Activated CD4-positive, alpha-beta T cell treated with anti-CD3 and anti-CD28 coated beads for 24 hours (primary cell): ENCODE data around the gene CFH.
"Not testable (repeated sequence)": the region's sequence is repeated elsewhere in the genome, so short reads cannot be mapped to it uniquely, and the experiment has no call there.

ENCODE experiments used
- DNase-seq, 2 donors: peaks; one replicate each; pipeline ENCODE4 v3.0.0-alpha.2; 2020; ENCODE audit warnings: low read depth in 2 of 2

CFH gene

DNA sequence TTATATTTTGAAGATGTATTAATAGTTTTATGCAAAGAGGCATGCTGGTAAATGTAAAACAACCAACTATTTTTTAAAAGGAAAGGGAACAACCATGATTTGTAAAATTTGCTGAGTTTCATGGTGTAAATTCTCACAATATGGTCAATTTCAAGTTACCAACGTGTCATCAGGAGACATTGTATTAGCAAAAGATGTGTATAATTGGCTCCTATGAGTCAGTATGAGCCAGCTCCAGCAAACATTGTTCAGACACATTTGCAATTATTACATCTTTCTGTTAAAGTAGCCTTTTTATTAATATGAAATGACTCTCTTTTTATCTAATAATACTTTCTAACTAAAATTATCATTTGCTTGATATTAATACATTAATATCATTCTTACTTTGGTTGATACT is 15.3 kb downstream of the CFH start:
- no peak for DNase-seq

DNA sequence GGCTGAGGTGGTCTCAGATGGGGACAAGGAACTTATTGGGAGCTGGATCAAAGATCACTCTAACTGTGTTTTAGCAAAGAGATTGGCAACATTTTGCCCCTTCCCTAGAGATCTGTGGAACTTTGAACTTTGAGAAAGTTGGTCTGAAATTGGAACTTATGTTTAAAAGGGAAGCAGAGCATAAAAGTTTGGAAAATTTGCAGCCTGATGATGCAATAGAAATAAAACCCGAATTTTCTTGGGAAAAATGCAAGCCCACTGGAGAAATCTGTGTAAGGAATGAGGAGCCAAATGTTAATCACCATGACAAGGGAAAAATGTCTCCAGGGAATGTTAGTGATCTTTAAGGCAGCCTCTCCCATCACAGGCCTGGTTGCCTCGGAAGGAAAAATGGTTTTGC is 17.2 kb downstream of the CFH start:
- DNase-seq = no peak

DNA sequence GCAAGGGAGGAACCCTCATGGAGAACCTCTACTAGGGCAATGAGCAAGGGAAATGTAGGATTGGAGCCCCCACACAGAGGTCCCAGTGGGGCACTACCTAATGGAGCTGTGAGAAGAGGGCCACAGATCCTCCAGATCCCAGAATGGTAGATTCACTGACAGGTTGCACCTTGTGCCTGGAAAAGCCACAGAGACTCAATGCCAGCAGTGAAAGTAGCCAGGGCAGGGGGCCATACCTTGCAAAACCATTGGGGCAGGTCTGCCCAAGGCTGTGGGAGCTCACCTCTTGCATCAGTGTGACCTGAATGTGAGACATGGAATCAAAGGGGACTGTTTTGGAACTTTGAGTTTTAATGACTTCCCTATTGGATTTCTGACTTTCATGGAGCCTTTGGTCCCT is 17.9 kb downstream of the CFH start:
- no peak for DNase-seq

DNA sequence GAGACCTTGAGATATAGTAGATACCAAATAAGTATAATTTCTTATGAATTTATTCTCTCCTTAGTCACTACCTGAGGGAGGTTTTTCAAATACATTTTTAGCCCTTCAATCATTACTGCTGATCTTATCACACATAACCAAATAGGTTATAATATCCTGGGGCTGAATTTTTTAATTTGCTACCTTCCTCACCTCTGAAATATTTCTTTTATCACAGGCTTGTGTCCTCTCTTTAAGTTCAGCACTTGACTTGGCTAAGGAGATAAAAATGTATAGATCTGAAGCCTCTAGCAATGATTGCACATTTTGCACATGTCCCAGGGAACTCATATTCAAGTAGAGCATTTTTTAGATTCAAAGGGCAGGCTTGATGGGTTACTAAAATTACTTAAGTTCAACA is 23.1 kb downstream of the CFH start:
- no peak for DNase-seq

DNA sequence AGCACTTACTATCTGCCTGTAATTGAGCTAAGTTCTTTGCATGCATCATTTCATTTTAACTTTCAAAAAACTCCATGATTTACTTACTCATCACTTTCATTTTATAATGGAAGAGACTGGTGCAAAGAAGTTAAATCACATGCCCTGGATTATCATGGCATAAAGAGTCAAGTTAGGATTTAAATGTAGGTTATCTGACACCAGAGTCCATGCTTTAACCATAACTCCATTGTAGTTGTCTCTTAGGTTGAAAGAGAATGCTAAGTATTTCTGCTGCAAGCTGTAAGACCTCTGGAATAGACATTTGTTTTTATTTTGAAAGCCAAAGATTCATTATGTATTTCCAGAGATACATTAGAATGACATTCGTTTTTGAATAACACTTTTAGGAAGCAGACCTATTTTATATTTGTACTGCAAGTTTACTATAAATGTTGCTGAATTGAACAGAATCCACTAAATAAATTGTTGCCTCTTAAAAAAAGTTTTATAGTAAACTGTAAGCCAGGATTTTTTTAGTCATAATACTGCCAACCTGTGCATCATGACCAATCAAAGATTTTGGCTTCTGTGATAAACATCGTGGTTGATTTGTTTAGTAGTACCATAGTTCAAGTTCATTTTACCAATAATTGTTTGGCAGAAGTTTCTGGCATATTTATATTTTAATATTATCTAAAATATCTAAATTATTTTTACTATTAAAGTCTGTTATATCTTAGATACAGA is 26.1 kb downstream of the CFH start:
- no peak for DNase-seq

DNA sequence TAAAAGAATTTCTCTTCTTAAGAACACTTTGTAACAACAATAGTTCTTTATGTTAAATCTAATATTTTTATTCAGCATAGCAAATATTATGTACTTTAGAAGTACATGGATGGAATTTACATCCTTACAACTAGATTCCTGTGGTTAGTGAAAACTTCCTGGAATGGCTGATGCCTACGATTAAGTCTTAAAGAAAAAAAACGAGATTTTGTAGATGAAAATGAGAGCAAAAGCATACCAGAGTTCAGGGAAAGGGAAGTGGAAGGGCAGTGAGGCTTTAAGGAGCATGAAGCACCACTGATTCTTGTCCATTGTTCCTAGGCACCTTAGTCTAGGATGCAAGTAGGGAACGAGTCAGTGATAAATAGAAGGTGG is 26.7 kb downstream of the CFH start:
- no peak for DNase-seq

DNA sequence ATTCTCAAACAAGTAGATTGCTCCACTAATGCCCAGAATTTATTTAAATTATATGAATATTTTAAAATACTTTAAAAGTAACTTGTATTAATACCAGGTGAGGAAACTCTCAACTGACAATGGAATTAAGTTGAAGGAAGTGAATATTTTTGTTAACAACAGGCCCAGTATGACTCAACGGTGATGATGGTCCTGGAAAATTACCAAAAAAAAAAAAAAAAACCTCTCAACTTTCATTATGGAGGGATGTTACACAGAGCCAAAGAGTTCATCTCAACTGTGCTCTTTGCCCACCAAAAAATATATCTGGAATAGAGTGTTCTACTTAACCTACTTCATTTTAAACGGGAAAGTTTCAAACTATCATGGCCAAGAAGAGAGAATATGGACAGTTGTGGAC is 28.3 kb downstream of the CFH start:
- DNase-seq = no peak

DNA sequence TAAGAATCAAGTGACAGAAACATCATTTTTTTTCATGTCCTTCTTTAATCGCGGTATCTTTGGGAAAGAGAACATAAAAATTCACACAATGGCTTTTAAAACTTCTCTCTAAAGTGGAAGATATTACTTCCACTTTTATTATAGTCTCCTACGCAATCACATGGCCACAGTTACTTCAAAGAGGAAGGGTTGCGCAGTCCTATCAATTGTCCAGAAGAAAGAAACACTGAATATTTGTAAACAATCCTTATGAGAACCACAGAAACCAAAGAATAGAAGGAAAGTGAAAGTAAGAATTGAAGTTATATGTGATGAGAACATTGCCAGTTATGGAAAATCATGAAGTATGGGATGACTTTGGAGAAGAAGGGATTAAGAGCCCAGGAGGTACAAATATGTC is 32.6 kb downstream of the CFH start:
- DNase-seq = no peak

DNA sequence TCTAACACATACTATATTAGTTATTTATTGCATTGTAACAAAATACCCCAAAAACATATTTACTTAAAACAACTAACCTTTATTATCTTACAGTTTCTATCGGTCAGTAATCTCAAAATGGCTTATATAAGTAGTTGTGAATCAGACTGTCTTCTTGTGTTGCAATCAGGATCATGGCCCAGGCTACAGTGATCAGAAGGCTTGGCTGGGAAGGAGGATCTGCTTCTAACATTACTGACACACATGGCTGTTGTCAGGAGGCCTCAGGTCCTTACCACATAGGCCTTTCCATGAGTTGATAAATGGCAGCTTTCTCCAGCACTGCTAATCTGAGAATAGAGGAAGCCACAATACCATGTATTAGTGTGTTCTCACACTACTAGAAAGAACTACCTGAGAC is 33.7 kb downstream of the CFH start:
- DNase-seq = no peak

DNA sequence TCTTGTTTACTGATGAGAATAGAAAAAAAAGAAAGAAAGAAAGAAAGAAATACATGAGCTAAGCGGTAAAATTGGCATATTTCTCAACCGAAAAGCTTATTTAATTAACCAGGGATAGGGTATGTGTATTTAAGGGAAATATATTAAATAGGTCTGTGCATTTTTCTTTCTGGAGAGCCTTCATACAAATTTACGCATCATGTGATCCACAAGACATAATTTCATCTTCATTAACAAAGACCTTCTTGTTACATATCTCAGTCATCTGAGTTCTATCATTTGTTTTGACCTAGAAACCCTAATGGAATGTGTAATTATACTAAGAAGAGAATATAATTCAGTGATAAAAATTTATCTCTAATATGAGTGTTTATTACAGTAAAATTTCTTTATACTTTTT is 37.2 kb downstream of the CFH start:
- DNase-seq = no peak

DNA sequence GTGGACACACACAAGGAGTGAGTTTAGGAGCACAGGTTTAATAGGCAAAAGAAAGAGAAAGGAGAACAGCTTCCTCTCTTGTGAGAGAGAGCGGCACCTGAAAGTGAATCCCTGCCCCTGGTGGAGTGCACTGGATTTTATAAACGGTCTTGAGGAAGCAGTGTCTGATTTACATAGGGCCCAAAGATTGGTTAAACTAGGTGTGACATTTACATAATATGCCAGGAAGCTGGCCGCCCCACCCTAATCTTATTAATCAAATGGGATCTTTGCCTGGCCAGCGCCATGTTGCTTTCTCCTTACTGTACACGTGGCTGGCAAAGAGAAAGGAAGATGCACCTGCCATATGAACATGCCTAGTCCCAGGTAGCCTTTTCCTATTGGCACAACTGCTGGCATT is 38.7 kb downstream of the CFH start:
- no peak for DNase-seq

DNA sequence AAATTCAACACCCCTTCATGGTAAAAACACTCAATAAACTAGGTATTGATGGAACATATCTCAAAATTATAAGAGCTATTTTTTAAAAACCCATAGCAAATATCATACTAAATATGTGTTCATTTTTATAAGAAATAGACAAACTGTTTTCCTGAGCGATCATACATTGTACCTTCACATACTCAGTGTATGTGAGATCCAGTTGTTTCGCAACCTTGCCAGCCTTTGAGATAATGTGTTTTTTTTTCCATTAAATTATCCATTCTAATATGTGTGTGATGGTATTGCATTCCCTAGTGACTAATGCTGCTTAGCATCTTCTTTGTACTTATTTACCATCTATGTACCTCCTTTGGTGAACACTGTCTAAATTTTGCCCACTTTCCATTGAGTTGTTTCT is 47.1 kb downstream of the CFH start:
- no peak for DNase-seq

DNA sequence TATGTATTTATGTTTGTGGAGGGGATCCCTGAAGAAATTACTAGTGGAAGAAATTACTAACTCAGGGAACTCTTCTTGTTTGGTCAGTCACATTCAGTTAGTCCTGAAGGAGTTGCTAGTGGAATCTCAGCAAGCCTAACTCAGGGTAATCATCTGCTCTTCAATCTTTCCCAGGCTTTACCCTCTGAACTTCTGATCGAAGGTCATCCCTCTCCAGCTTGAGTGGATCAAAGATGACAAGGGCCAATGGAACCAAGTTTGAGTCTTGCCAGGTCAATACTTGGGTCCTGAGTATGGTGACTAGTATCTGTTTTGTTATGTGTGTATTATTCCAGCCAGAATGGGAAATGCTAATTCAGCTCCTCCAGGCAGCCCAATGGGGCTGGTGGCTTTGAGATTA is 49.3 kb downstream of the CFH start:
- DNase-seq = no peak

DNA sequence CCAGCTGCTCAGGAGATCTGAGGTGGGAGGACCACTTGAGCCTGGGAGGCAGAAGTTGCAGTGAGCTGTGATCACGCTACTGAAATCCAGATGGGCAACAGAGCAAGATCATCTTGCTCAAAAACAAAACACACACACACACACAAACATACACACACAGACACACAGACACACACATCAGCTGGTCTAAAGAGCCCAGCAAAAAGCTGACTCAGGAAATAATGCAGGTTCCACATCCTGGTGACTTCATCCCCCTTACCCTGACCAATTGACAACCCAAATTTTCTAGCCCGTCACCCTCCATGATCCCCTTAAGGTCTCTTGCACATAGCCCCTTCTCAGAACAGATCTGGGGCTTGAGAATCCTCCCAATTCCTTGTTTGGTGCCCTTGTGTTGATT is 58.0 kb downstream of the CFH start:
- not testable (repeated sequence) for DNase-seq

DNA sequence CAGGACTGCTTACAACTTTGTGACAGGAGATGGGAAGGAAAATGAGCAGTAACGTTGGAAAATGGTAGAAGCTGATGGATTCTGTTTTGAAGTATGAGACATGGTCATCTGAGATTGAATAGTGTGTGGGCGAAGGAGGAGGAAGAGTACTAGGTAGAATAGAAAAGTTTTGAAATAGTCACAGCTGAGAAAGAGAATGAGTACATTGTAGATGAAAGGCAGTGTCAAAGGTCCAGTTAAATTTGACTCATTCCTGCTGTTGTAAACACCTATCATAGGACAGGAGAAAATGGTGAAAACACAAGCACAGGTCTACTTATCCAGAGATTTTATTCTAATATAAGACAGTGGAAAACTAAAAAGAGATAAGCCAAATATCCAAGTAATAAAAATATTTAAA is 66.0 kb downstream of the CFH start:
- no peak for DNase-seq

DNA sequence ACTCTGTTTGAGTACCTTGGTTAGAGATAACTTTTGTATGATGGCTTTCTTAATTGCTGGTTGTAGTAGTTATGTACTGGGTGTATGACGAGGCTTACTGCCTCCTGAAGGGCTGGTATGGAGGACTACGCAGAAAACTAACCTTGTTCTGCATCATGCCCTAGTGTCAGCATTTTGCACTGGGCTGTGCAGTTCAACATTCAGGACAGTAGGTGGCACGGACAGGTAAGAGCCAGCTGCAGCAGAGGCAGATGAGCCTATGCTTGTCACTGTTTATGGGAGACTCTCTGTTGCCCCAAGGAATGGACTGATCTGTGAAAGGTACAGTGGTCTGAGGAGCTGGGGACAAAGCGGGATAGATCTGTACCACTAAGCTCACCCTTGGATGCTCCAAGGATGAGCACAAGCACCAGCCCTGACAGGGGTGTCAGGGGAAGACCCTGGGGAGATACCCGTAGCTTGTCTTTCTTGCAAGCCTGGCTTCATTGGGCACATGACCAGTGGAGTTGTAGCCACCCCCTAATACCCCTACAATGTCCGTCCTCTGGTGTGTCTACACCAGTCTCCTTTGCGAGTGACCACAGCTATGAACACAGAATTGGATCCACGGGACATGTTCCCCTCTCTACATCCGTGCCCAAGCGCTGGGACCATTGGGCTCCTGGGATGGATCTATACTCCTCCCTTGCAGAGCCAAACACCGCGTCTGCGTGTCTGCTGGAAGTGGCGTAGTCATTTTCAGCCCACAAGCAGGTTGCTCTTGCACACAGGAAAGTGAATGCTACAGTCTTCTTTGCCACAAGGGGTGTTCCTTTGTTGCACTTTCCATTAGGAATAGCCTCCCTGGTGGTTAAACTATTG is 71.7 kb downstream of the CFH start:
- peak in 1 of 2 donors; percentile 18 for DNase-seq

DNA sequence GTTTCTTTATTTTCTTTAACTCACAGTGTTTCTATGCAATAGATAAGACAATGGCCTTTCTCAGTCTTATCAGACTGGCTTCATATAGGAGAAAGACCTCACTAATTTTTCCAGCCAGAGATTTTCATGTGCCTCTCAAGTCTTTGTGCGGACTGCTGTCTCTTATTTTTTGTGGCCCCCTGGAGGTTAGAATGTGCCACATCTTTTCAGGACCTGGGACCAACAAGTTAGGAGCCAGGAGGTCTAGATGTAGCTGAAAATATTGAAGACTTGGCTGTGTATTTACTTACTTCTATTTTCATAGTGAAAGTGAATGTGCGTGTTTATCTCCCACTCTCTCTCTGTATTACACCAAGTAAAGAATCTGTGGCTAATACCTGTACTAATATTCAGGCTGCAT is 80.7 kb downstream of the CFH start:
- no peak for DNase-seq

DNA sequence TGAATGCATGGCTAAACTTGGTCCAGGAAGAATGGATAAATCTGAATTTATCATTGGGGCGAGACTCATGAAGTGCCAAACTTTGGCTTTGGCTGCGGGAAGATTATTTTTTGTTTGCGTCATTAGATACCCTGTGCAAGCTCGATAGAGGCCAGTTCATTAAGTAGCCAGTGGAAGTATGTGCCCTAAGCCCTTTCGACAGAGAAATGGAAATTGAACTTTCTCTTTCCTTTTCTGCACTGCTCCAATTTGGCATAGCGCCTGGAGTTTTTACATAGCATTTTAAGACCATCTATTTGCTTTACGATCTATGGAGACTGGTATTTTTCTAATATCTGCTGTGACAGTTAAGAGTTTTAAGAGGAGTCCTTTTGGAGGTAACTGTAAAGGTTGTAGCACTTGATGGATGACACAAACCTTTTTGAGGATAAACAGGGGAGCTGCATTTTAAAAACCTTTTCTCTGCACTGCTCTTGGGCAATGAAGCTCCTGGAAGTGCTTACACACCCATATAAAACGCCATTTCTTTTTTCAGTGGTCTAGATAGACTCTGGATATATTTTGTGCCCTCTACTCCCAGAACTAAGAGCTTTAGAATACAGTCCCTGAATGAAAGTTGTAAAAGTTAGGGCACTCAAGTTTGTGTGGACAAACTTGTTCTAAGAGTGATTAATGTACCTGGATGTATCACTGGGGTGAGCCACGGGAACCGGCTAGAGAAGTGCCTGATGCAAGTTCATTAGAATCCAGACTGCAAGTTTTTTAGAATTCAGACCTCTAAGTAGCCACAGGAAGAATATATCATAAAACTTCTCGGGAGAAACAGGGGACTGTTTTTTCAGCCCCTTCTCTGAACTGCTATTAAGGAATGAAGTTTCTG is 81.5 kb downstream of the CFH start:
- no peak for DNase-seq

DNA sequence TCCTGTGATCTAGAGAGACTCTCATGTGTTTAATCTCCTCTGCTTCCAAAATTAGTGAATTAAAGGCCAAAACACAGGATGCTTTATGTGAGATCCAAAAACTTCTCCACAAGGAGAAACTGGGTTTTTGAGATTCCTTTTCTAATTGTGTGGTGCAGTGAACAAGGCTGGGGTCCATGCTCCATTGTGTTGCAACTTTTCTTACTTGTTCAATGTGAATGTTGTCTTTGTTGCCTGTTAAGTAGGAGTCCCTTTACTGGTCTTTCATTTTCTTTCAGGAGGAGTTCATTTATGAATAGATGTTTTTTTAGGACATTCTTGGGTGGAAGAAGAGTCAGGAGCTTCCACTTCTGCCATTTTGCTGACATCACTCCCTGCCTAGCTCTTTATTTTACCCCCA is 82.2 kb downstream of the CFH start:
- DNase-seq = no peak

DNA sequence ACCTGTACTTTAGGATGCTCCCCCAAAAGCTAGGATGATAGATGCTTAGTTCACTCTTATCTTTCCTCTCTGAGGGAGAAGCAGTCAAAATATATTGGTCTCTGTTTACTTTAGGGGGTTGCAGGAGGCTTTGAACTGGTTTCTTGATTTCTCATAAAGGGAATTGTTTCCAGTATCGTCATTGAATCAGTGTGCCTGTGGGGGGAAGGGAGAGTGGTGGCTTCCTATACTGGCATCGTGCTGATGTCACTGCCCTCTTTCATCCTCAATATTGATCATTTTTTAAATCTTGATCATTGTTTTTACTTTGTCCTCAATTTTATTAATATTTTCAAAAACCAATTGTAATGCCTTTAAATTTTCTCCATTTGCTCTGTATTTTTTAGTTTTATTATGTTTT is 82.6 kb downstream of the CFH start:
- DNase-seq = no peak

DNA sequence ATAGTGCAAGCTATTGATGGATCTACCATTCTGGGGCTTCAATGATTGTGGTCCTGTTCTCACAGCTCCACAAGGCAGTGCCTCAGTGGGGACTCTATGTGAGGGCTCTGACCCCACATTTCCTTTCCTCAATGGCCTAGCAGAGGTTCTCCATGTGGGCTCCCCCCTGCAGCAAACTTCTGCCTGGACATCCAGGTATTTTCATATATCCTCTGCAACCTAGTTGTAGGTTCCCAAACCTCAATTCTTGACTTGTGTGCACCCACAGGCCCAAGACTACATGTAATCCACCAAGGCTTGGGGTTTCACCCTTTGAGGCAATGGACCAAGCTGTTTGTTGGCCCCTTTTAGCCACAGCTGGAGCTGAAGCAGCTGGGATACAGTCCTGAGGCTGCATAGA is 86.9 kb downstream of the CFH start:
- DNase-seq = no peak

DNA sequence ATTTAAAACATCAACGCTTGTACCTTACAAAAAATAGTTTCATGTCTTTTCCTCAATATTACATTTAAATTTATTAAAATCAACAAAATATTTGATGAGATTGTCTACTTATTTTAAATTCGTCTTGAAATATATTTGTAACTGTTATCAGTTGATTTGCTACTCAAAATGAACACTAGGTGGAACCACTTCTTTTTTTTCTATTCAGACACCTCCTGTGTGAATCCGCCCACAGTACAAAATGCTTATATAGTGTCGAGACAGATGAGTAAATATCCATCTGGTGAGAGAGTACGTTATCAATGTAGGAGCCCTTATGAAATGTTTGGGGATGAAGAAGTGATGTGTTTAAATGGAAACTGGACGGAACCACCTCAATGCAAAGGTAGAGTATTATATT is 91.4 kb downstream of the CFH start:
- not testable (repeated sequence) for DNase-seq
